COLO668 (cell line): ENCODE measurements around the gene SPATS2.
A peak's percentile ranks its signal among the peaks of the same experiment; 100 is the strongest.

Source experiments
- DNase-seq: peaks from one replicate; lab custom pipeline; 2025; ENCODE audit not compliant: unreplicated experiment; lab: John Stamatoyannopoulos, UW

The SPATS2 gene

DNA sequence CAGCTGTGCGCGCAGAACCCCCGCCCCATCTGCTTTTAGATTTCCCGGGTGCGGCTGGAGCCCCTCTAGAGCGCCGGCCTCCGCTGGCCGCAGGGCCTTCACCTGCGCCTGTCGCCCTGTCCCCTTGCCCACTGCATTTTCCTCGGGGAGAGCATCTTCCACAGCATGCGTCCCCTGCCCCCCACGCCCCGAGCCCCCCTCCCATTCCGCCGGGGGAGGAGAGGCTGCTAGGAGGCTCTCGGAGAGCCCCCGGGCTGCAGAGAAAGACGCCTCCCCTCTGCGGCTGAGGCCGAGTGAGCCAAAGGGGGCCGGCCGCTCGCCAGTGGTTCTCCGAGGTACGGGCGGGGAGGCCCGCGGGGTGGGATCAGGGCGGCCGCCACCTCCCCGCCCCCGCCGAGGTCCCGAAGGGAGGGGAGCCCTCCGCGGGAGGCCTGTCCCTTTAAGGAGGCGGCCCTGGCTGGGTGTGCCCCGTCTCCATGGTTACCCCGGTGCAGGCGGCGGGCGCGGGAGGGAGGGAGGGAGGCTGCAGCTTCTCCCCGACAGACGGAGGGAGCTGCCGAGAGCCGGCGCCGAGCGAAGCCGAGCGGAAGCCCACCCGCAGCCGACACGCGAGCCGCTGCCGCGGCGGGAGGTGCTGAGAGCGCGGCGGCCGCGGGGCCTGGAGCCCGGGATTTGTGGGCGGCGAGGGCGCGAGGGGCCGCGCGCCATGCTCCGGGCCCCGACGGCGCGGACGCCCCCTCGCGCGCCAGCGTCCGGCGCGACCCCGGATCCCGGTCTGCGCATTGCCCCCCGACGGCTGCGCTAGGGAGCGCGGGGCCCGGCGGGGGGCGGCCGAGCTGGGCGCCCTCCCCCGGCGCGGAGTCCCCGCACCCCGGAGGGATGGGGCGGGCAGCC, 171.5 kb downstream of the SPATS2 start, which contains the start of gene KCNH3:
Gene KCNH3 (plus strand): TSS at position 521 of the 894 bp plus-strand sequence. CDS start 387 bp downstream, outside the sequence.
- DNase-seq, result peak; percentile 80

GRCh38 chr12:49539406-49540228, 172.4 kb downstream of the SPATS2 start:
- DNase-seq, result no peak

DNA sequence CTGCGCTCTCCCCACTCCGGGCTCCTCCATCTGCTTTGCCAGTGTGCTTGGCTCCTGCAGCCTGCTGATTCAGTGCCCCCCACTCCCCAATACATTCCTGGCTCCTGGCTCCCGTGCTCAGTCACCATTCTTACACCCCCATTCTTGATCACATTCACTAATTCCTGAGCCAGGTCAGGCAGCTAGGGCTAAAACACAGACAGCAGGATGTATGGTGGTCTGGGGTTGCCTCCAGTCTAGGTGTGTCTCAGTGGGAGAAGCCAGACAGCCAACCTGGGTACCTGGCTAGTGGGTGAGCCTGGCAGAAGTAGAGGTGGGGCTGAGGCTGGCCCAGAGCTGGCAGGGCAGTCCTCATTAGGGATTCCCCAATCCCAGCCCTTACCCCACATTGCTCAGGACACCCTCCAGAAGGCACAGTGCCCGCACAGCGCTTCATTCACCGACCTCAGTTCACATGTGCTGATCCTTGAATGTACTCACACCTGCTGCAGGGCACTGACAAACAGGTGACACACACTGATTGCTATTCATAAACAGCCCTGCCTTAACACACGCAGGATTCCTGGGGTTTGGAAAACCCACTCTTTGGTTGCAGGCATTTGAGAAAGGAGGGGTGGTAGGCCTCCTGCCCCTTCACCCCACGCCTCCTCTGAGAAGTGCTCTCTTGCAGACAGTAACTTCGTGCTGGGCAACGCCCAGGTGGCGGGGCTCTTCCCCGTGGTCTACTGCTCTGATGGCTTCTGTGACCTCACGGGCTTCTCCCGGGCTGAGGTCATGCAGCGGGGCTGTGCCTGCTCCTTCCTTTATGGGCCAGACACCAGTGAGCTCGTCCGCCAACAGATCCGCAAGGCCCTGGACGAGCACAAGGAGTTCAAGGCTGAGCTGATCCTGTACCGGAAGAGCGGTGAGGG, 173.2 kb downstream of the SPATS2 start:
- peak; percentile 53 for DNase-seq

DNA sequence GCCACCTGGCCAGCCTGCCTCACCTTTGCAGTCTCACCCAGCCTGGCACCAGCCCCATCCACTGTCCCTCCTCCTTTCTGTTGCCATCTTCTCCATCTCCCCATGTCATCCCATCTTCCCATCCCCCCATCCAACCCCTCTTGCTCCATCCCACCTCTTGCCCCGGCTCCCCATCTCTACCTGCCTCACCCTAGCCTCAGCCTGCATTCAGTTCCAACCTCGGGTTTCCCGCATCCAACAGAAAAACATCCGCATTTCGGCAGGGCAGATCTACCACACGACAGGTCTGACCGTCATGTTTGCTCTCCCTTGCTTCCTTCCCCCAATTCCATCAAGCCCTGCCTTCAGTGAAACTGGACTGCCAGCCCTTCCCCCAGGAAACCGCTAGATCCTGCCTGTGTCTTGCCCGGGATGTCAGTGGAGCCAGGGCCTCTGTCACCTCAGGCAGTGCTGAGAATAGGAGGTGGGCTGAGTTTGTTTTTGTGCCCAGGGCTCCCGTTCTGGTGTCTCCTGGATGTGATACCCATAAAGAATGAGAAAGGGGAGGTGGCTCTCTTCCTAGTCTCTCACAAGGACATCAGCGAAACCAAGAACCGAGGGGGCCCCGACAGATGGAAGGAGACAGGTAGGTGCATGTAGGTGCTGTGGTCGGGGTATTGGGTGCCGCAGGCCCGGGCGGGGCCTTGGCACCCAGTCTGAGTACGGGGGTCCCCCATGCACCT, 174.0 kb downstream of the SPATS2 start:
- DNase-seq, result peak; percentile 7

DNA sequence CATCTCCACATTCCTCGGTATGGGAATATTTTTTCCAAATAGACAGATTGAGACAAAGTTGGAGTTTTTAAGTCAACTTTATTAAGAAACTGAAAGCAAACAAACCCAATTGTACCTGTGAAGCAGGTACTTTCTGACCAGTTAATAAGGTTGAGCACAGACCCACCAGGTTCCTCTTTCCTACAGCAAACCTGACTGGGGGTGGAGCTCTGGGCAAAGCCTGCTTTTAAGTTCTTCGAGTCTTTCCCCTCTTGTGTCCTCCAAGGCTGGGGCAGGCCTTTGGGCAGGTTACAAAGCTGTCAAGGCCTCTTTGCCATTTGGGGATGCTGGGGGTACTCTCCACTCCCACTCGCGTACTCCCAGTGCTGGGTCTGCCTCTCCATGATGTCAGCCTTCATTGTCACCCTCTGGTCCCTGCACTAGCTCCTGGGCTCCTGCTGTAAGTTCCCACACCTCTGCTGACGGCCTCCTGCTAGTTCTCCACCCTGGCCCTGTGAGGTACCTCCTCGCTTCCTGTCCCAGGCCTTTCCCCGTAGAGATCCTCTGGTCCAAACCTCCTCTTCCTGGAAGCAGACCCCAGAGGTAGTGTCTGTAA, 174.7 kb downstream of the SPATS2 start:
- no peak for DNase-seq

GRCh38 chr12:49542592-49543160, 175.4 kb downstream of the SPATS2 start:
- DNase-seq, result no peak

- no peak for DNase-seq
Measured at GRCh38 chr12:49543221-49543913, 176.1 kb downstream of the SPATS2 start.

- no peak for DNase-seq
Measured at GRCh38 chr12:49543914-49544815, 176.9 kb downstream of the SPATS2 start.

GRCh38 chr12:49545815-49546214, 178.6 kb downstream of the SPATS2 start:
- DNase-seq, result no peak

- DNase-seq, result no peak
Measured at GRCh38 chr12:49546481-49546880, 179.2 kb downstream of the SPATS2 start.

- no peak for DNase-seq
Measured at GRCh38 chr12:49547090-49547690, 179.9 kb downstream of the SPATS2 start.

DNA sequence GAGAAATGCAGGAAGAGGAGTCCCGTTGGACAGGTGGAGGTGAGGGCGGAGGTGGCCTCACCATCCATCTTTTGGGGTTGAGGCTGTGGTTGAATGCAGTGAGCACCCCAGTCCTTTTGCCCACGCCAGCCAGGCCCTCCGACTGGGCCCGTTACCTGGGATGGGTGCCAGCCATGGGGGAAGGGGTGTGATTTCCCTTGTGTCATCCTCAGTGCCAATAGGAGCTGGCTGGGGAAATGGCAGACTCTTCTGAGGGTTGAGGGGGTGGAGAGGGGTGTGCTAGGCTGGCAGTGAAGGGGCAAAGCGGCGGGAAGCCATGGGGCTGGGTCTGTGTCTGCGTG, 181.2 kb downstream of the SPATS2 start:
- no peak for DNase-seq

GRCh38 chr12:49548822-49549648, 181.8 kb downstream of the SPATS2 start:
- peak; percentile 17 for DNase-seq

- peak; percentile 88 for DNase-seq
Measured at GRCh38 chr12:49549735-49550692, 182.8 kb downstream of the SPATS2 start.

- DNase-seq, result peak; percentile 4
Measured at GRCh38 chr12:49550693-49551252, 183.5 kb downstream of the SPATS2 start.
